K562 (cell line): ENCODE data around the gene ANAPC16. TPM values are rescaled to one million over a fixed set of nuclear protein-coding genes. Genes with fewer than 3 reads are reported as not detected.
A peak's percentile ranks its signal among the peaks of the same experiment; 100 is the strongest.

Experiments used
- GATA2 ChIP-seq: sonication (generic); formaldehyde crosslinking; IDR thresholded peaks from 2 replicates; pipeline ENCODE4 v1.4.0; 2020; ENCODE audit warnings: mild to moderate bottlenecking, missing genetic modification reagents
- GTF3C2 ChIP-seq: IDR thresholded peaks from 3 replicates; pipeline ENCODE4 v1.6.1; 2011; ENCODE audit warnings: borderline replicate concordance, mild to moderate bottlenecking, moderate library complexity; ENCODE audit not compliant: insufficient read length; ENCODE audit errors: extremely low read depth
- PHTF2 ChIP-seq: fragments of 250-450 bp; sonication (Bioruptor Pico); IDR thresholded peaks from 2 replicates; pipeline ENCODE4 v1.5.0; 2021; ENCODE audit warnings: mild to moderate bottlenecking
- POU5F1 ChIP-seq: fragments of 150-350 bp; IDR thresholded peaks from 2 replicates; pipeline ENCODE4 v1.6.1; 2014; ENCODE audit warnings: borderline replicate concordance, low read length, low read depth, mild to moderate bottlenecking; ENCODE audit not compliant: partially characterized antibody
- TARDBP ChIP-seq: fragments of 450-650 bp; IDR thresholded peaks from 2 replicates; pipeline ENCODE4 v1.6.1; 2016
- ZNF263 ChIP-seq: sonication (generic); formaldehyde crosslinking; IDR thresholded peaks from 2 replicates; pipeline ENCODE4 v1.8.0; 2022; ENCODE audit warnings: mild to moderate bottlenecking, missing genetic modification reagents, borderline replicate concordance
- polyA plus RNA-seq, 8 experiments: library from polyadenylated mRNA; depleted of rRNA in 4 of 8; stranded (reverse) in 5 of 8; unstranded in 3 of 8; fragments of >200 nt; fragmentation: Nextera tagmentation in 2 of 8; fragmentation: Illumina TruSeq in 1 of 8; extraction: Ambion mirVana in 2 of 8; extraction: Trizol in 1 of 8; gene quantifications; 2 replicates each; pipeline versions ENCODE4 v1.2.1 to v1.2.3, GENCODE V29; 2011 to 2014; ENCODE audit warnings: inconsistent platforms in 1 of 8, missing spikeins in 1 of 8
- total RNA-seq, 7 experiments: library from RNA; depleted of rRNA in 6 of 7; stranded (reverse); fragments of >200 nt in 6 of 7; fragmentation: Illumina TruSeq in 2 of 7; extraction: Trizol in 2 of 7; gene quantifications; 2 replicates each; pipeline versions ENCODE4 v1.2.1 to v1.2.3, GENCODE V29; 2011 to 2021; ENCODE audit warnings: low replicate concordance in 1 of 7
- TF ChIP-seq, protein P1 (sequence below): fragments of 450-650 bp; IDR thresholded peaks from 2 replicates; pipeline ENCODE4 v1.6.1; 2014; ENCODE audit warnings: low read depth, mild to moderate bottlenecking, moderate library complexity, borderline replicate concordance
- TF ChIP-seq, protein P2 (sequence below), 2 experiments: fragments of 450-650 bp; conservative IDR thresholded peaks; 2 replicates each; pipeline ENCODE4 v1.6.1; 2017; ENCODE audit warnings: mild to moderate bottlenecking in 2 of 2, moderate library complexity in 2 of 2

The ANAPC16 gene
- total and polyA plus RNA-seq, 9 of the 15 experiments (the other 6 are each of a cell fraction or from before 2014, with no cell fraction given), result 42.6 to 208 (median 108) TPM

DNA sequence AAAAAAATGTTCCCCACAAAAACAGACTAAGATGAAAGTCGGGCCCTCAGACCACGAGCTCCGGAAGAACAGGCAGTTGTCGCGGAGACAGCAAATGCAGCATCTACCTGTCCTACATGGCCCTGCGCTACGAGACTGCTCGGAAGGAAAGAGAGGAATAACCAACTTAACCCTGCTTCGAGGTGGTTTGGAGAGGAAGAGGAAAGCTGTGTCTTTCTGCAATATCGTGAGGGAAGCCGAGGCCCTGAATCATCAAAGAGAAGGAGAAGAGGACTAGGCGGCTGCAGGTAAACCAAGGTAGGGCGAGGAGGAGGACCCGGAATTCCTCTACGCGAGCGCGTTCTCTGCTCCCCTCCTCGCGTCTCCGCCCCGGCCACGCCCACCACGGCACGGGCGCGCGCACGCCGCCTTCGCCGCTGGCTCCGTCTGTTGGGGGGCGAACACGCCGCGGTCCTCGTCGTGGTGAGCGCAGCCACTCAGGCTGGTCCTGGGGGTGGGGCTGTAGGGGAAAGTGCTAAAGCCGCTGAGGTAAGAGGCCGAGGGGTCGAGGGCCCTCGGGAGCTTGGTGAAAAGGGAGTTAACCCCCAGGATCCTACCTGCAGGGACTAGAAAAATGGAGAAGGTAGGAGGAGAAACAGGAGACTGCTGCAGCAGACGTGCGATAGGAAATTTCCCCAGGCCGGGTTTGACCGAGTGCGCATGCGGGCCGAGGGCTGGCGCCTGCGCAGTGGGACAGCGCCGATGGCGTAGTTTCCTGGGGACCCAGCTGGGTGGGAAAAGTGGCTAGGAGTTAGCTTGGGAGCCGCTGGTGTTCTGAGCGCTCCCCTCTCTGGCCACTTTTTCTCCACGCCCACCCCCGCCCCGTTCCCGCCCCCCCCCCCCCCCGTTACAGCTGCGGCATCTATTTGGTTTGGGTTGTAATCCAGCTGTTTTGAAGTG is at the start of gene ANAPC16, which contains the start of gene ASCC1 (continued):
- TF ChIP-seq, protein P1, sequence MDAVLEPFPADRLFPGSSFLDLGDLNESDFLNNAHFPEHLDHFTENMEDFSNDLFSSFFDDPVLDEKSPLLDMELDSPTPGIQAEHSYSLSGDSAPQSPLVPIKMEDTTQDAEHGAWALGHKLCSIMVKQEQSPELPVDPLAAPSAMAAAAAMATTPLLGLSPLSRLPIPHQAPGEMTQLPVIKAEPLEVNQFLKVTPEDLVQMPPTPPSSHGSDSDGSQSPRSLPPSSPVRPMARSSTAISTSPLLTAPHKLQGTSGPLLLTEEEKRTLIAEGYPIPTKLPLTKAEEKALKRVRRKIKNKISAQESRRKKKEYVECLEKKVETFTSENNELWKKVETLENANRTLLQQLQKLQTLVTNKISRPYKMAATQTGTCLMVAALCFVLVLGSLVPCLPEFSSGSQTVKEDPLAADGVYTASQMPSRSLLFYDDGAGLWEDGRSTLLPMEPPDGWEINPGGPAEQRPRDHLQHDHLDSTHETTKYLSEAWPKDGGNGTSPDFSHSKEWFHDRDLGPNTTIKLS, result peak; percentile 20; the same call in 1 of the 2 replicates
- TF ChIP-seq ZNF263 (CRISPR knock-in tag) (peak; percentile 69; the same call in 1 of the 2 replicates), POU5F1 (peak; percentile 57), GATA2 (CRISPR knock-in tag) (no peak), PHTF2 (0 out of 2 replicates have a peak, but pooled peaks have one; percentile 22), GTF3C2 (no peak), TARDBP (no peak; the same call in 1 of the 2 replicates)
- TF ChIP-seq, protein P2, sequence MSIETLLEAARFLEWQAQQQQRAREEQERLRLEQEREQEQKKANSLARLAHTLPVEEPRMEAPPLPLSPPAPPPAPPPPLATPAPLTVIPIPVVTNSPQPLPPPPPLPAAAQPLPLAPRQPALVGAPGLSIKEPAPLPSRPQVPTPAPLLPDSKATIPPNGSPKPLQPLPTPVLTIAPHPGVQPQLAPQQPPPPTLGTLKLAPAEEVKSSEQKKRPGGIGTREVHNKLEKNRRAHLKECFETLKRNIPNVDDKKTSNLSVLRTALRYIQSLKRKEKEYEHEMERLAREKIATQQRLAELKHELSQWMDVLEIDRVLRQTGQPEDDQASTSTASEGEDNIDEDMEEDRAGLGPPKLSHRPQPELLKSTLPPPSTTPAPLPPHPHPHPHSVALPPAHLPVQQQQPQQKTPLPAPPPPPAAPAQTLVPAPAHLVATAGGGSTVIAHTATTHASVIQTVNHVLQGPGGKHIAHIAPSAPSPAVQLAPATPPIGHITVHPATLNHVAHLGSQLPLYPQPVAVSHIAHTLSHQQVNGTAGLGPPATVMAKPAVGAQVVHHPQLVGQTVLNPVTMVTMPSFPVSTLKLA (conservative IDR thresholded peaks at IDR 0.05), result peak; percentile 93 to 96
